Tibial nerve (tissue), 4 donors: ENCODE results near the gene TIAL1.

Experiments
- EP300 ChIP-seq, 2 donors: sonication (generic); formaldehyde crosslinking; IDR thresholded peaks; one replicate each; pipeline ENCODE4 v1.6.1; 2017; ENCODE audit warnings: antibody characterized with exemption in 2 of 2, mild to moderate bottlenecking in 1 of 2
- TF ChIP-seq, protein P1 (sequence below), 5 experiments: fragments of 200-600 bp in 3 of 5; fragments of 450-650 bp in 2 of 5; sonication (generic) in 3 of 5; IDR thresholded peaks; one replicate each; pipeline ENCODE4 v1.5.1; 2016 to 2019; ENCODE audit warnings: antibody characterized with exemption in 5 of 5, mild to moderate bottlenecking in 3 of 5, moderate library complexity in 2 of 5

DNA sequence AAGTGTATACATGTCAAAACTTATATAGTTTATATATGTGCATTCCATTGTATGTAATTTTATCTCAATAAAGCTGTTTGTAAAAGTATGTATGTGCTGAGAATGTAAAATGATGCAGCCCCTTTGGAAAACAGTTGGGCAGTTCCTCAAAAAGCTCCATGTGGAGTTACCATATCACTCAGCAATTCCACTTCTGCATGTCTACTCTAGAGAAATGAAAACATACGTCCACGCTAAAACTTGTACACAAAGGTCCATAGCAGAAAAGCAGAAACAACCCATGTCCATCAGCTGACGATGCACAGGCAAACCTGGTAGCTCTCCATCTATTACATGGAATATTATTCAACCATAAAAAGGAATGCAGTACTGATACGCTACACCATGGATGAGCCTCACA, 45.9 kb downstream of the TIAL1 start:
- no peak for TF ChIP-seq EP300 (IDR thresholded peaks at IDR 0.05)
- TF ChIP-seq, protein P1, sequence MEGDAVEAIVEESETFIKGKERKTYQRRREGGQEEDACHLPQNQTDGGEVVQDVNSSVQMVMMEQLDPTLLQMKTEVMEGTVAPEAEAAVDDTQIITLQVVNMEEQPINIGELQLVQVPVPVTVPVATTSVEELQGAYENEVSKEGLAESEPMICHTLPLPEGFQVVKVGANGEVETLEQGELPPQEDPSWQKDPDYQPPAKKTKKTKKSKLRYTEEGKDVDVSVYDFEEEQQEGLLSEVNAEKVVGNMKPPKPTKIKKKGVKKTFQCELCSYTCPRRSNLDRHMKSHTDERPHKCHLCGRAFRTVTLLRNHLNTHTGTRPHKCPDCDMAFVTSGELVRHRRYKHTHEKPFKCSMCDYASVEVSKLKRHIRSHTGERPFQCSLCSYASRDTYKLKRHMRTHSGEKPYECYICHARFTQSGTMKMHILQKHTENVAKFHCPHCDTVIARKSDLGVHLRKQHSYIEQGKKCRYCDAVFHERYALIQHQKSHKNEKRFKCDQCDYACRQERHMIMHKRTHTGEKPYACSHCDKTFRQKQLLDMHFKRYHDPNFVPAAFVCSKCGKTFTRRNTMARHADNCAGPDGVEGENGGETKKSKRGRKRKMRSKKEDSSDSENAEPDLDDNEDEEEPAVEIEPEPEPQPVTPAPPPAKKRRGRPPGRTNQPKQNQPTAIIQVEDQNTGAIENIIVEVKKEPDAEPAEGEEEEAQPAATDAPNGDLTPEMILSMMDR (IDR thresholded peaks at IDR 0.05): no peak
